Measurements from ENCODE around the gene USP7. TPM values are rescaled to one million over a fixed set of nuclear protein-coding genes. Genes with fewer than 3 reads are reported as not detected.
"Not testable (repeated sequence)": the region's sequence is repeated elsewhere in the genome, so short reads cannot be mapped to it uniquely, and the experiment has no call there.

USP7 gene
- total RNA-seq, 2 experiments from 2014 or later = 46.4 to 127 TPM

- peaks cover 12% of the 10 kb centered on the region for H3K79me2 ChIP-seq (ENCODE audit: insufficient read depth, low read depth, low read length)
- intact Hi-C loops (cut with micrococcal nuclease; ENCODE audit: unreplicated experiment) = no loop called here
- no peak overlapping the region for H3K4me3 ChIP-seq (ENCODE audit: low read depth, low read length, poor library complexity, severe bottlenecking)
- BruUV-seq (replicated peaks) = no TSS peak
- ChIA-PET POLR2A (interaction anchor here (0.5 to 1.2 kb wide), 2 partner anchors 11 to 297 kb away, joined by 3 read pairs; no protein-coding TSS in a partner anchor), CTCF (ENCODE audit: unreplicated experiment) (no interaction called here)
- H3K9me2 ChIP-seq (ENCODE audit: insufficient read depth, low read length) = no peaks in the 10 kb centered on the region
- peak overlapping the region; percentile 81; the same call in 1 of the 2 replicates for H2AFZ ChIP-seq (ENCODE audit: low read length)
- DNase-seq (ENCODE audit: low spot score) = no peak
- peak overlapping the region; percentile 71 for H3K27ac ChIP-seq (ENCODE audit: low read depth, low read length, poor library complexity, severe bottlenecking)
- peak overlapping the region; percentile 54 for H3K4me2 ChIP-seq (ENCODE audit: low read length)
- H3K9me3 ChIP-seq (ENCODE audit: low read length) = no peaks in the 10 kb centered on the region
- peaks cover 6% of the 10 kb centered on the region; the same call in 1 of the 2 replicates for H3K36me3 ChIP-seq (ENCODE audit: insufficient read depth, low read length)
- TF ChIP-seq, protein P1, sequence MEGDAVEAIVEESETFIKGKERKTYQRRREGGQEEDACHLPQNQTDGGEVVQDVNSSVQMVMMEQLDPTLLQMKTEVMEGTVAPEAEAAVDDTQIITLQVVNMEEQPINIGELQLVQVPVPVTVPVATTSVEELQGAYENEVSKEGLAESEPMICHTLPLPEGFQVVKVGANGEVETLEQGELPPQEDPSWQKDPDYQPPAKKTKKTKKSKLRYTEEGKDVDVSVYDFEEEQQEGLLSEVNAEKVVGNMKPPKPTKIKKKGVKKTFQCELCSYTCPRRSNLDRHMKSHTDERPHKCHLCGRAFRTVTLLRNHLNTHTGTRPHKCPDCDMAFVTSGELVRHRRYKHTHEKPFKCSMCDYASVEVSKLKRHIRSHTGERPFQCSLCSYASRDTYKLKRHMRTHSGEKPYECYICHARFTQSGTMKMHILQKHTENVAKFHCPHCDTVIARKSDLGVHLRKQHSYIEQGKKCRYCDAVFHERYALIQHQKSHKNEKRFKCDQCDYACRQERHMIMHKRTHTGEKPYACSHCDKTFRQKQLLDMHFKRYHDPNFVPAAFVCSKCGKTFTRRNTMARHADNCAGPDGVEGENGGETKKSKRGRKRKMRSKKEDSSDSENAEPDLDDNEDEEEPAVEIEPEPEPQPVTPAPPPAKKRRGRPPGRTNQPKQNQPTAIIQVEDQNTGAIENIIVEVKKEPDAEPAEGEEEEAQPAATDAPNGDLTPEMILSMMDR (conservative IDR thresholded peaks at IDR 0.05; ENCODE audit: low read length) = no peak
- TF ChIP-seq EZH2phosphoT487 (IDR thresholded peaks at IDR 0.05; ENCODE audit: borderline replicate concordance, low read depth, low read length) = no peak
- peaks cover 36% of the 10 kb centered on the region for H3K4me1 ChIP-seq (ENCODE audit: insufficient read depth, low read length, poor library complexity, severe bottlenecking)
- H4K20me1 ChIP-seq (ENCODE audit: insufficient read depth, low read length) = peaks cover 4% of the 10 kb centered on the region; the same call in 1 of the 2 replicates
These were observed 91.6 kb downstream of the USP7 start for GRCh38 chr16:8872071-8872470.

DNA sequence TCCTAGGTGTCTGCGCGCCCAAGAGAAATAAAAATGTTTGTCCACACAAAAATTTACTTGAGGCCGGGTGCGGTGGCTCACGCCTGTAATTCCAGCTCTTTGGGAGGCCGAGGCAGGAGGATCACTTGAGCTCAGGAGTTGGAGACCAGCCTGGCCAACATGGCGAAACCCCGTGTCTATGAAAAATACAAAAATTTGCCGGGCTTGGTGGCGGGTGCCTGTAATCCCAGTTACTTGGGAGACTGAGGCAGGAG is 93.8 kb downstream of the USP7 start:
- peak overlapping the region; percentile 69; the same call in 1 of the 2 replicates for H3K4me2 ChIP-seq (ENCODE audit: low read length)
- intact Hi-C loops (cut with micrococcal nuclease; ENCODE audit: unreplicated experiment) = loop anchor here (1.0 to 5.0 kb wide), 5 partner anchors 10 to 267 kb away; partner anchors contain the start of genes HAPSTR1, PMM2 and TMEM186

GRCh38 chr16:8869212-8869987 is 94.3 kb downstream of the USP7 start:
- intact Hi-C loops (cut with micrococcal nuclease; ENCODE audit: unreplicated experiment) = loop anchor here (1.0 to 5.0 kb wide), 5 partner anchors 11 to 268 kb away; partner anchors contain the start of genes HAPSTR1, PMM2 and TMEM186
- Histone ChIP-seq H4K20me1 (ENCODE audit: insufficient read depth, low read length) (peaks cover 19% of the 10 kb centered on the region), H3K27ac (ENCODE audit: low read depth, low read length, poor library complexity, severe bottlenecking) (peak overlapping the region; percentile 68), H3K4me3 (ENCODE audit: low read depth, low read length, poor library complexity, severe bottlenecking) (peak overlapping the region; percentile 60), H3K9me2 (ENCODE audit: insufficient read depth, low read length) (no peaks in the 10 kb centered on the region), H3K4me2 (ENCODE audit: low read length) (peak overlapping the region; percentile 69), H3K9me3 (ENCODE audit: low read length) (no peaks in the 10 kb centered on the region), H3K36me3 (ENCODE audit: insufficient read depth, low read length) (peaks cover 22% of the 10 kb centered on the region; the same call in 1 of the 2 replicates), H3K79me2 (ENCODE audit: insufficient read depth, low read depth, low read length) (peaks cover 39% of the 10 kb centered on the region), H3K4me1 (ENCODE audit: insufficient read depth, low read length, poor library complexity, severe bottlenecking) (peaks cover 60% of the 10 kb centered on the region), H2AFZ (ENCODE audit: low read length) (peak overlapping the region; percentile 45; the same call in 1 of the 2 replicates)
- ChIA-PET CTCF (ENCODE audit: unreplicated experiment) (interaction anchor here (1.2 kb wide), 1 partner anchor 18 kb away, joined by 3 read pairs; no protein-coding TSS in a partner anchor), POLR2A (interaction anchor here (0.7 to 1.7 kb wide), 14 partner anchors 9 to 297 kb away, joined by 3 to 11 read pairs (median 3); partner anchors contain the start of genes HAPSTR1, PMM2 and TMEM186)
- no TSS peak for BruUV-seq (replicated peaks)
- DNase-seq (ENCODE audit: low spot score) = peak; percentile 41
- TF ChIP-seq, protein P1 (conservative IDR thresholded peaks at IDR 0.05; ENCODE audit: low read length) = peak; percentile 38; the same call in 1 of the 2 replicates
- no peak for TF ChIP-seq EZH2phosphoT487 (IDR thresholded peaks at IDR 0.05; ENCODE audit: borderline replicate concordance, low read depth, low read length)

More for the DNA sequence above, 93.8 kb downstream of the USP7 start:
- CTCF ChIA-PET (ENCODE audit: unreplicated experiment); H3K9me3 ChIP-seq (ENCODE audit: low read length); H3K4me3 ChIP-seq (ENCODE audit: low read depth, low read length, poor library complexity, severe bottlenecking); BruUV-seq (replicated peaks); DNase-seq (ENCODE audit: low spot score); H3K9me2 ChIP-seq (ENCODE audit: insufficient read depth, low read length); H2AFZ ChIP-seq (ENCODE audit: low read length): not testable (repeated sequence)
- POLR2A ChIA-PET = interaction anchor here (0.8 to 1.7 kb wide), 3 partner anchors 10 to 222 kb away, joined by 3 to 5 read pairs (median 3); partner anchors contain the start of gene HAPSTR1
- H3K4me1 ChIP-seq (ENCODE audit: insufficient read depth, low read length, poor library complexity, severe bottlenecking) = peaks cover 54% of the 10 kb centered on the region
- peaks cover 18% of the 10 kb centered on the region; the same call in 1 of the 2 replicates for H3K36me3 ChIP-seq (ENCODE audit: insufficient read depth, low read length)
- H3K79me2 ChIP-seq (ENCODE audit: insufficient read depth, low read depth, low read length) = peaks cover 33% of the 10 kb centered on the region
- H3K27ac ChIP-seq (ENCODE audit: low read depth, low read length, poor library complexity, severe bottlenecking) = peak overlapping the region; percentile 68
- peaks cover 14% of the 10 kb centered on the region for H4K20me1 ChIP-seq (ENCODE audit: insufficient read depth, low read length)

Data from OCI-LY7 (cell line).